A172 (cell line): ENCODE data around the gene GLG1. TPM values are rescaled to one million over a fixed set of nuclear protein-coding genes. Genes with fewer than 3 reads are reported as not detected.
"Not testable (repeated sequence)": the region's sequence is repeated elsewhere in the genome, so short reads cannot be mapped to it uniquely, and the experiment has no call there.

ENCODE experiments used
- DNase-seq: peaks from one replicate; pipeline ENCODE4 v3.0.0-alpha.2; 2015; ENCODE audit warnings: low spot score
- total RNA-seq: library from RNA; depleted of rRNA; stranded (reverse); fragments of >200 nt; shearing (Covaris generic); gene quantifications from 2 replicates; pipeline ENCODE4 v1.2.3, GENCODE V29; 2014; rRNA removed

Gene GLG1
- total RNA-seq, 1 experiment from 2014 or later = 88.7 TPM

DNA sequence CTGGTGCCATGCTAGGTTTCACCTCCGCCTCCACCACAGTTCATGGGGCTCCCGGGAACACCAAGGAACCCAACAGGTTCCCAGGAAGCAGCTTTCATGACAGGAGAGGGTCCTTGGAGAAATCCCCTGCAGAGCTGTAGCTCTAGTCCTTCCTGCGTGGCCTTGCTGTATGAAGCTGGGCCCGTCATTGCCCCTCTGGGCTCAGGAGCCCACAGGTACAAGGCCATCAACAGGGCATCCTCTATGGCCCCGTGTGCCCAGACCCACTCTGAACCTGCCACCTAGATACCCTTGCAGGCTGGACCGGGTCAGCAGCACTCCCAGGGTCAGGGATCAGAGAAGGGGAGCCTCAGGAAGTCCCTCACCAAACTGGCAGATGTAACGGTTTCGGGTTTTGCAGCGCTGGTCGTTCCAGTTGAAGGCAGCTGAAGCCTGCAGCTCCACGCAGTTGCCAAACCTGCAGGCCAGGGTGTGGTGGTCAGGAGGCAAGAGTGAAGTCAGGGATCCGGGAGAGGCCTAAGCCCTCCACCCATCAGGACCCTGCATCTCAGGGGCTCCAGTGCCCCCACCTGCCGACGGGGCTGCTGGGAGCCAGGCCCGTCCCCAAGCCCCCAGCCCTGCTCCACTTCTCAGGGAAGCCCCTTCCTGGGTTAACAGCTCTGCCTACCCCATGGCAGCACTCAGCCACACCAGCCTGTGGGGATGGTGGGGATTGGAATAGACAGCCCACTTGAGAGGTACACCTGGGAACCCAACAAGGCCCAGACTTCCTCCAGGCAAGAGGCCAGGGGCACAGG is 197.5 kb downstream of the GLG1 start:
- DNase-seq = not testable (repeated sequence)

DNA sequence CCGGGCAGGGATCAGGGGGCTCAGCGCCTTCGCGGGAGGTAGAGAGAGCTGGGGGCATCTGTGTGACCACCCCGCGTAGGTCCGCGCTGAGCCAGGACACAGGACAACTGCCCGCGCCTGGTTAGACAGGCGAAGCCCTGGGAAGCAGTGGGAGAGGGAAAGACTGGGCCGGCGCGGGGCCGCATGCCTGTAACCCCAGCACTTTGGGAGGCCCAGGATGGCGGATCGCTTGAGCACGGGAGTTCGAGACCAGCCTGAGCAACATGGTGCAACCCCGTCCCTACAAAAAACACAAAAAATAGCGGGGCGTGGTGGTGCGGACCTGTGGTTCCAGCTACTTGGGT is 199.6 kb downstream of the GLG1 start:
- DNase-seq = not testable (repeated sequence)

DNA sequence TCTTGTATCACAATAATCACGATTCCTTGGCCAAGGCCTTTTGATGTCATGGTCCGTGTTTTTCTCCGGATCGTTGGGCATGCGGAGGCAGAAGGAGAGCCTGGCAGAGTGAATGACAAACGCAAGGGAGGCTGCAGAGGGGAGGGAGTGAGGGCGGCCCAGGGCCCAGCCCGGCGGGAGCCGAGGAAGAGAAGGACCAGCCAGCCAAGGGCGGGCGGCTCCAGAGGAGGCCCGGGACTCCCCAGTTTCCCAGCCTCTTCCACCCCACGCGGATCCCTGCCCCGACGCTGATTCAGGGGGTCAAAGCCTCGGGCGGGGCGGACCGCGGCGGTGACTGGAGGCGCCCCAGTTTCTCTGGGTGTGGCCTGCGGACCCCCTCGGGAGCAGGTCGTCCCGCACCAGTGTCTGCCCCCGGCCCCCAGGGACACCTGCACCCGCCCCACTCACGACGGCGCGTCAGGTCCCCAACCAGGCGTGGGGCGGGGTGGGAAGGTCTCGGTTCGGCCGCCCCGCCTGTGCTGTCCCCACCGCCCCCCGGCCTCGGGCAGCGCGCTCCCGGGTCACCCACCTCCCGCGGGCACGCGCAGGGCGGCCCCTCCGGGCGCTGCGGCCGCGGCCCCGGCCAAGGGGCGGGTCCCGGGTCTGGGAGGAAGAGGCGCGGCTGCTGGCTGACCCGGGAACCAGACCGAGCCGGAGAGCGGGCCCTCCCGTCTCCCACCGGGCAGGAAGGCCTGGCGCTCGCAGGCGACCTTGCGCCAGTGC is 200.1 kb downstream of the GLG1 start:
- not testable (repeated sequence) for DNase-seq

- DNase-seq = not testable (repeated sequence)
Measured at GRCh38 chr16:74404148-74404933, 202.6 kb downstream of the GLG1 start.

DNA sequence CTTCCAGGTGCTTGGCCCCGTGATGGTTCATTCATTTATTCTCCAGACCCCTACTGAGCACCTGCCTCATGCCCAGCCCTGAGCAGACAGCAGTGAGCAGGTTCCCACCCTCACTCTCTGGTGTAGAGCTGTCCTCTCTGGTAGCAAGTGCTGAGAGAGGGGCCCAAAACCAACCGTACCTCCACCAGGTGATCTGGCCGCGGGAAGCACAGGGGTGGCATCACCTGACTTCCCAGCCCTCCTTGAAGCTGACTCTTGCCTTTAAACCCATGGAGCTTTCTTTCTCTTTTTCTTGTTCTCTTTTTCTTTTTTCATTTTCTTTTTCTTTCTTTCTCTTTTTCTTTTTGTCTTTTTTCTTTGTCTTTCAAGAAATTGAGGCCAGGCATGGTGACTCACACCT is 206.7 kb downstream of the GLG1 start:
- not testable (repeated sequence) for DNase-seq

DNA sequence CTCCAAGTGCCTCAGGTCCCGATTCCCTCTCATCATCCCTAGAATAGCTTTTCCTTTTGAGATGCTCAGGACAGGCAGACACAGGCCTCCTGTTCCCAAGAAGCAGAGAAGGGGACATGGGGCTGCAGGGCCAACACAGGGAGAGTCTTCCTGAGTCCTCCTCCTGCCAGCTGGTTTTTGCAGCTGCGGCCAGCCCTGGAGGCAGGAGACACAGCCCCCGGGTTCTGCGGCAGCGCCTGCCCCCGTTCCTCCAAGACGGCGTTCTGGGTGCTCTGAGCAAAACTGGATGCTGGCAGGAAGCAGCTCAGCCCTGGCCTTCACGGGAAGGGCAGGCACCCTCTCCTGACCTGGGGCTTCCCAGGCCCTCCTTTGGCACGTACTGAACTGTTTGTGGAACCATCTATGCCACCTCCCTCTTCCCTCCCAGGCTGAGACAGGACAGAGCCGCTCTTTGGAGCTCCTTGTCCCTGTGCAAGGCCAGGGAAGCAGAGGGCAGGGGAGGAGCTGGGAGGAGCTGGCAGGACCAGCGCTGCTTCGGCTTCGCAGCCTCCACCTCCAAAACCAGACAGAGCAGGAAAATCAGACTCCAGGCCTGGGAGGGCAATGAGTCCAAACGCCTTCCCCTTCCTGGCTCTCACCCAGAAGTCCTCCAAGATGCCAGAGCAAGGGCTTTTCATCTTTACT is 208.6 kb downstream of the GLG1 start:
- DNase-seq = not testable (repeated sequence)

Other genes with a start within 250 kb of the GLG1 start
- gene NPIPB15, start 230.8 kb downstream of the GLG1 start, total RNA-seq = not detected in 2 replicates
- gene CLEC18B, start 185.6 kb downstream of the GLG1 start, total RNA-seq = 0.45 and 1.9 TPM in 2 replicates
- 59.3 and 79.9 TPM in 2 replicates for gene RFWD3, start 59.8 kb upstream of the GLG1 start, total RNA-seq
- gene MLKL, start 93.7 kb upstream of the GLG1 start, total RNA-seq = 16.0 and 16.8 TPM in 2 replicates
- gene FA2H, start 167.7 kb upstream of the GLG1 start, total RNA-seq = 0.03 TPM in 1 of 2 replicates, not detected in the other